Activated CD4-positive, alpha-beta T cell treated with anti-CD3 and anti-CD28 coated beads for 36 hours (primary cell): ENCODE results near the gene DEK. TPM values are rescaled to one million over a fixed set of nuclear protein-coding genes. Genes with fewer than 3 reads are reported as not detected.
"Not testable (repeated sequence)": the region's sequence is repeated elsewhere in the genome, so short reads cannot be mapped to it uniquely, and the experiment has no call there.

Source experiments
- ATAC-seq: fragments of 200-7000 bp; cut with Tn5 transposase; one replicate; pipeline ENCODE4 v1.10.0; 2021; ENCODE audit warnings: mild to moderate bottlenecking, moderate library complexity
- CTCF ChIA-PET: fragments of 350-600 bp; sonication (Branson Sonifier 250); formaldehyde crosslinking; loops from one replicate; lab custom pipeline; 2021; ENCODE audit warnings: antibody characterized with exemption; lab: Charles Lee
- POLR2A ChIA-PET: fragments of 350-600 bp; sonication (Branson Sonifier 250); formaldehyde crosslinking; loops from one replicate; lab custom pipeline; 2021; ENCODE audit warnings: antibody characterized with exemption, inconsistent platforms; lab: Charles Lee
- DNase-seq: peaks from one replicate; pipeline ENCODE4 v3.0.0-alpha.2; 2020
- H3K27ac Mint-ChIP-seq: one replicate; pipeline ENCODE4 v1.8.0; 2021; ENCODE audit warnings: mixed read lengths
- H3K27me3 Mint-ChIP-seq: one replicate; pipeline ENCODE4 v1.8.0; 2021; ENCODE audit warnings: mixed read lengths
- H3K36me3 Mint-ChIP-seq: one replicate; pipeline ENCODE4 v1.8.0; 2021; ENCODE audit warnings: low read depth, mixed read lengths
- H3K4me1 Mint-ChIP-seq: one replicate; pipeline ENCODE4 v1.8.0; 2021; ENCODE audit warnings: mixed read lengths
- H3K4me3 Mint-ChIP-seq: one replicate; pipeline ENCODE4 v1.8.0; 2021; ENCODE audit warnings: mild to moderate bottlenecking, moderate library complexity, mixed read lengths
- H3K9me3 Mint-ChIP-seq: one replicate; pipeline ENCODE4 v1.8.0; 2021; ENCODE audit warnings: low read depth, mixed read lengths
- intact Hi-C, 2 experiments: fragments of 100-400 bp; cut with DNase I in 1 of 2; cut with micrococcal nuclease in 1 of 2; formaldehyde crosslinking; loops; one replicate each; pipeline versions ENCODE4 v1.14.2 to v1.15.1; 2022 to 2024; cut with DNase I, micrococcal nuclease
- total RNA-seq, 2 experiments: library from RNA; stranded (reverse); gene quantifications; one replicate each; pipeline ENCODE4 v1.2.3, GENCODE V29; 2021

DEK gene
- total RNA-seq, 2 experiments from 2014 or later, result 201 to 273 TPM

DNA sequence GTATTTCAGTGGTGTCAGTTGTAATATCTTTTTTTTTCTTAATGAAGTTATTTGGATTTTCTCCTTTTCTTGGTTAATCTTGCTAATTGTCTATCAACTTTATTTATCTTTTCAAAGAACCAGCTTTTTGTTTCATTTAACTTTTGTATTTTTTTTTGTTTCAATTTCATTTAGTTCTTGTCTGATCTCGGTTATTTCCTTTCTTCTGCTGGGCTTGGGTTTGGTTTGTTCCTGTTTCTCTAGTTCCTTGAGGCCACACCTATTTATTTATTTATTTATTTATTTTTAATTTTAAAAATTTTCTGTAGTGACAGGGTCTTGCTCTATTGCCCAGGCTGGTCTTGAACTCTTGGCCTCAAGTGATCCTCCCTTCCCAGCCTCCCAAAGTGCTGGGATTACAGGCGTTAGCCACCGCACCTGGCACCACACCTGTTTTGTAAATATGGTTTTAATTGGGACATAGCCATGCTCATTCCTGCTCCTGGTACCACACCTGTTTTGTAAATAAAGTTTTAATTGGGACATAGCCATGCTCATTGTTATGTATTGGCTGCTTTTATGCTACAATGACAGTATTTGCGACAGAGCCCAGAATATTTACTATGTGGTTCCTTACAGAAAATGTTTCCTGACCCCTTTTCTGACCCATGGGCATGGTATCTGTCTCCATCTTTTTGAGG is 86.9 kb downstream of the DEK start:
- no peaks in the 10 kb centered on the region for H3K27me3 Mint-ChIP-seq
- POLR2A ChIA-PET, result interaction anchor here (0.7 kb wide), 1 partner anchor 418 kb away, joined by 3 read pairs; no protein-coding TSS in a partner anchor
- ATAC-seq (no peak), DNase-seq (no peak)
- peaks cover 3% of the 10 kb centered on the region for H3K4me1 Mint-ChIP-seq
- peaks cover 6% of the 10 kb centered on the region for H3K9me3 Mint-ChIP-seq
- intact Hi-C loops, result no loop called here
- no peak overlapping the region for H3K27ac Mint-ChIP-seq
- H3K4me3 Mint-ChIP-seq, result no peak overlapping the region
- peaks cover 49% of the 10 kb centered on the region for H3K36me3 Mint-ChIP-seq
- CTCF ChIA-PET, result no interaction called here

DNA sequence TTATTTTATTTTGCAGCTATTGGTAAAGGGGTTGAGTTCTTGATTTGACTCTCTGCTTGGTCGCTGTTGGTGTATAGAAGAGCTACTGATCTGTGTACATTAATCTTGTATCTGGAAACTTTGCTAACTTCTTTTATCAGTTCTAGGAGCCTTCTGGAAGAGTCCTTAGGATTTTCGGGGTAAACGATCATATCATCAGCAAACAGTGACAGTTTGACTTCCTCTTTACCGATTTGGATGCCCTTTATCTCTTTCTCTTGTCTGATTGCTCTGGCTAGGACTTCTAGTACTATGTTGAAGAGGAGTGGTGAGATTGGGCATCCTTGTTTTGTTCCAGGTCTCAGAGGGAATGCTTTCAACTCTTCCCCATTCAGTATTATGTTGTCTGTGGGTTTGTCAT is 88.1 kb downstream of the DEK start:
- intact Hi-C loops, POLR2A ChIA-PET, H3K4me1 Mint-ChIP-seq, CTCF ChIA-PET, DNase-seq, H3K4me3 Mint-ChIP-seq, H3K9me3 Mint-ChIP-seq, ATAC-seq, H3K27me3 Mint-ChIP-seq, H3K27ac Mint-ChIP-seq: not testable (repeated sequence)
- peaks cover 49% of the 10 kb centered on the region for H3K36me3 Mint-ChIP-seq

Other genes starting within 250 kb of the DEK start
- gene NHLRC1, start 141.9 kb downstream of the DEK start, total RNA-seq, result under 1 TPM; 0.11 to 0.16 TPM
- 1 to 10 TPM; 4.9 to 5.3 TPM for gene TPMT, start 109.5 kb downstream of the DEK start, total RNA-seq
- 10 to 100 TPM; 13.4 to 13.9 TPM for gene KDM1B, start 109.1 kb downstream of the DEK start, total RNA-seq
- 1 to 10 TPM; 3.4 to 3.9 TPM for gene RNF144B, start 122.8 kb upstream of the DEK start, total RNA-seq